ENCODE results near the gene SHROOM3. TPM values are rescaled to one million over a fixed set of nuclear protein-coding genes. Genes with fewer than 3 reads are reported as not detected.

SHROOM3 gene
- total RNA-seq, 2 experiments from 2014 or later, result 0.06 to 0.10 TPM

DNA sequence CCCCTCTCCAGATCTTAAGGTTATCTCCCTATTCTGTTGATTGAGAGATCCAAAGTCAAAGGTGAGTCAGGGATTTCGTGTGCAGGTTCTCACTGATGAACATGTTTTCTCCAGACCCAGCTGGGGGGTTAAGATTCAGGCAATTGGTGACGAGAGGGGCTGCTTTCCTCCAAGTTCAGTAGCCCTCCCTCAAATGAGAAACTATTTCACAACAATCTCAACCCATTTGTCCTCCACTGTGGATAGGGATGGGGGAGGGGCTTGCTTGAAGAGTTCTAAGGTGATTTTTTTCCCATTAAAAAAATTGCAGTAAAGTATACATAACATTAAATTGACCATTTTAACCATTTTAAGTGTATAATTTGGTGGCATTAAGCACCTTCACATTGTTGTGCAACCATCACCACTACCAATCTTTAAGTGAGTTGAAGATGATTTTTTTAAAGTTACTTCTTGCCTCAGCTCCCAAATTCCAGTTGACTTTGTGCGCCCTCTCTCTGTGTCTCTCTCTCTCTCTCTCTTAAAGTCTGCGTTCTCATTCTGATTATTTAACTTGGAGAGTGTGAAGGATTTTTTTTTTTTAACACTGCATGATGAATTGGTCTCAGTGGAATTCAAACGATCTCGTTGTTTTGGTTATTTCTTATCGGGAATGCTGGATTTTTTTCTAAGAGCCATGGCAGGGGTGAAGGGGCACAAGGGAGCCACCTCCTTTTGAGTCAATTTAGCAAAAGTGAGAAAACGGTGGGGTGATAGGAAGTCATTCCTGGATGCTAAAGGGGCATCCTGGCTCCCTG lies 175.9 kb downstream of the SHROOM3 start:
- no peak for DNase-seq
- no peak overlapping the region for H3K27ac Mint-ChIP-seq
- peaks cover 10% of the 10 kb centered on the region for H3K4me1 Mint-ChIP-seq
- no peaks in the 10 kb centered on the region for H3K36me3 Mint-ChIP-seq
- H3K4me3 Mint-ChIP-seq, result no peak overlapping the region
- H3K27me3 Mint-ChIP-seq, result peaks cover 19% of the 10 kb centered on the region
- no peaks in the 10 kb centered on the region for H3K9me3 Mint-ChIP-seq

DNA sequence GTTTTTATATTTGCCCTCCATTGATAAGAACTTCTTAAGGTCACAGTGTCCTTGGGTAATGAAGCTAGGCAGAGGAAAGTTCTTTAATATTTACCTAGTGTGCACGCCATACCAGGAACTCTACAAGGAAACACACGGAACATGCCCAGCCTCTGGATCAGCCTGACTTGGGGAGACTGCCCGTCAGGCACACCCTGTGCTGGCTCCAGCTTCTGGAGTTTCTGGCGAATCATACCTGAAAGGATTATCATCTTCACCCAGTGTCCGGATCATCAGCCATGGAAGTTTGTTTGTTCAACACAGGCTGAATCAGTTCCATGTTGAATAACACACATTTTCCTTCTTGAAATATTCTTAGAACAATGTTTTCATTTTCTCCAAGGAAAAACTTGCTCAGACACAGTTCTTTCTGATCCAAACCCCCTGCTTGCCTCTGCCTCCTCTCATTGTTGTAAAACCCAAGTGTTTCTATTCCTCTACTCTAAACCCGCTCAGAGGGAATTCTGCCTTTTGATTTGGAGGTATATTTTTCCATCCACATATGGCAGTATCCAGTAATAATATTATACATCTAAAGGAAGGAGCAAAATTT lies 176.7 kb downstream of the SHROOM3 start:
- H3K27me3 Mint-ChIP-seq, result peaks cover 19% of the 10 kb centered on the region
- no peaks in the 10 kb centered on the region for H3K36me3 Mint-ChIP-seq
- H3K4me3 Mint-ChIP-seq, result no peak overlapping the region
- DNase-seq, result no peak
- peaks cover 10% of the 10 kb centered on the region for H3K4me1 Mint-ChIP-seq
- no peaks in the 10 kb centered on the region for H3K9me3 Mint-ChIP-seq
- no peak overlapping the region for H3K27ac Mint-ChIP-seq

DNA sequence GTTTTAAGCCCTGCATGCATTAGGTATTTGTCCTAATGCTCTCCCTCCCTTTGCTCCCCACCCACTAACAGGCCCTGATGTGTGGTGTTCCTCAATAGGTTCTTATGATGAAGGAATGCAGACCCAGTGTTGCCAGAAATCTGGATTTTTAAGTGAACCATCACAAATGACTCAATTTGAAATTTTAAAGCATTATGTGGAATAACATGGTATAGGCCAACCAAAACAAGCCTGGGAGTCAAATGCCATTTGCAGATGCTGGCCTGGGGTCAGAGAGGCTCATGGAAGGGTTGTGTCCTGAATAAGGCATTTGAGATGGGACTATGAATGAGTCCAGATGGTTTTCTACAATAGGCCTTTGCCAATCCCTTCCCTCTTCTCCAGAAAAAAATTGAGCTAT lies 179.6 kb downstream of the SHROOM3 start:
- no peaks in the 10 kb centered on the region for H3K9me3 Mint-ChIP-seq
- H3K27me3 Mint-ChIP-seq, result peaks cover 25% of the 10 kb centered on the region
- H3K27ac Mint-ChIP-seq, result no peak overlapping the region
- H3K36me3 Mint-ChIP-seq, result no peaks in the 10 kb centered on the region
- no peak for DNase-seq
- H3K4me3 Mint-ChIP-seq, result no peak overlapping the region
- H3K4me1 Mint-ChIP-seq, result no peaks in the 10 kb centered on the region

DNA sequence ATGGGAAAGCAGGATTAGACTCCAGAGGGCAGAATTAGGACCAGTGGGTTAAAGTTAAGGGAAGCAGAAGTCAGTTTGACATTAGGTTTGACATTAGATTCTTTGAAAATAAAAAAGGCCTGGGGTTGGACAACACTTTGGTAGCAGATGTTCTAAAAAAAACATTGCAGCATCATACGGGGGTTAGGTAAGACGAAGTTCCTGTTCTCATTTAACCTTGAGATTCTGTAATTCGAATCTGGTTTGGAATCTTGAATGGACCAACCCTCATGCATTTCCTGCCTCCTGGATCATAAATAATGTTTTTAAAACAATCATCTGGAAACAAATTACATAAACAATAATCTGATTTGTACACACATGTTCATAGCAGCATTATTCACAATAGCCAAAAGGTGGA lies 181.0 kb downstream of the SHROOM3 start:
- H3K4me3 Mint-ChIP-seq, result no peak overlapping the region
- H3K27me3 Mint-ChIP-seq, result peaks cover 32% of the 10 kb centered on the region
- no peaks in the 10 kb centered on the region for H3K4me1 Mint-ChIP-seq
- no peaks in the 10 kb centered on the region for H3K9me3 Mint-ChIP-seq
- DNase-seq, result no peak
- H3K36me3 Mint-ChIP-seq, result no peaks in the 10 kb centered on the region
- no peak overlapping the region for H3K27ac Mint-ChIP-seq

DNA sequence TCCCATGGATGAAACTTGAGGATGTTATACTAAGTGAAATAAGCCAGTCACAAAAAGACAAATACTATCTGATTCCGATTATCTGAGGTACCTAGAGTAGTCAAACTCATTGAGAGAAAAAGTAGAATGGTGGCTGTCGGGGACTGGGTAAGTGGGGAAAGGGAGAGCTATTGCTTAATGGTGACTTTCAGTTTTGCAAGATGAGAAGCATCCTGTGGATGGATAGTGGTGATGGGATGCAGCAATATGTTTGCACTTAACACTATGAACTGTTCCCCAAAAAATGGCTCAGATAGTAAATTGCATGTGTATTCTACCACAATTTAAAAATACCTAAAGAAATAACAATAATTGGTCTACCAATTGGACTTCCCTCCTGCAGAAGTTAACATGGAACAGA lies 181.5 kb downstream of the SHROOM3 start:
- DNase-seq, result no peak
- H3K27ac Mint-ChIP-seq, result no peak overlapping the region
- H3K27me3 Mint-ChIP-seq, result peaks cover 29% of the 10 kb centered on the region
- no peaks in the 10 kb centered on the region for H3K36me3 Mint-ChIP-seq
- no peaks in the 10 kb centered on the region for H3K4me1 Mint-ChIP-seq
- H3K4me3 Mint-ChIP-seq, result no peak overlapping the region
- no peaks in the 10 kb centered on the region for H3K9me3 Mint-ChIP-seq

DNA sequence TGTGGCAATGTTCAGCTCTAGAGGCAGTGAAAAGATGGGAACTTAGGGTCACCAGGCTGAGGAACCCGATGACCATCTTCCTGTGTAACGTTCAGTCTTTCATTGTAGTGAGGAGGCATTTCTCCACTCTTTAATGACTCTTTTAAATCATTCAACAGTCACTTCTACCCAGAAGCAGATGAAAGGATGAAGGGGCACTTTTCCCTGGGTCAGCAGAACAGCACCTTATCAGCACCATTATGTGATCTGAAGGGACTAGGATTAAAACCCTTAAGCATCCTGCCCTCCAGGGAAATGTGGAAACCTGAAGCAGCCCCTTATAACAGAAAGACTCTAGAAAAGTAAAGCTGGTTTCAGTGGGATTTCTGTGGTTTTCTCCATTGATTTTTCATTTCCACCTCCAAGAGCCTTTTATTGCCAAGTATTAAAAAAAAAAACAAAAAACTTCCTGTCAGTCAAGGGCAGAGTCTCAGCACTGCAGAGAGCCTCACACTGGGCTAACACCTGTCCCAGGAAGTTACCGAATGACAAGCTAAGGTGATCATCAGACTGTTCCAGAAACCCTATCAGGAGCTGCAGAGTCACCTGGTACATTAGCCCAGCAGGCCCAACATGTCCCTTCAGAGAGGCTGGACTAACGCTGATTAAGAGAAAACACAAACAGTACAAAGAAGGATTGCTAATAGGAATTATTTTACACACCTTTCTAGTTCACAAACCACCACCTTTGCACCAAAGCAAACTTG lies 185.9 kb downstream of the SHROOM3 start:
- no peak for DNase-seq
- H3K27ac Mint-ChIP-seq, result no peak overlapping the region
- H3K36me3 Mint-ChIP-seq, result no peaks in the 10 kb centered on the region
- peaks cover 29% of the 10 kb centered on the region for H3K27me3 Mint-ChIP-seq
- no peaks in the 10 kb centered on the region for H3K9me3 Mint-ChIP-seq
- no peak overlapping the region for H3K4me3 Mint-ChIP-seq
- H3K4me1 Mint-ChIP-seq, result no peaks in the 10 kb centered on the region

DNA sequence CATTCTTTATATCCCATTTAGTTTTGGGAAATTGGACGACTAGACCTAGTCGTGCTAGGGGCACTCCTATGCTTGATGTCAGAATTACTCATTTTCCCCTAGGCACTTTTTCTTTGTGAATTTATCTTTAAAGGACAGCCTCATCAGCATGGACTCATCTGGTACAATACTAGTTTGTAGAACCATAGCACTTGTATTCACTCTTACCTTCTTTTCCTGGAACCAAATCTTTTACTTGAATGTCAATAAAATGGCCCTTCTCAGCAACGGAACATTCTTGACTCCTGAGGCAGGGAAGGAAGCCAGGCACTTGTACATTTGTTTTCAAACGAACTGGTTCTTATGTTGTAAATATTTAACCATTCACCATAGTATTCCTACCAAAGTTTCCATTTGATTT lies 187.1 kb downstream of the SHROOM3 start:
- Mint-ChIP-seq H3K4me1 (no peaks in the 10 kb centered on the region), H3K36me3 (no peaks in the 10 kb centered on the region), H3K27me3 (peaks cover 36% of the 10 kb centered on the region), H3K27ac (no peak overlapping the region), H3K4me3 (no peak overlapping the region), H3K9me3 (no peaks in the 10 kb centered on the region)
- no peak for DNase-seq

DNA sequence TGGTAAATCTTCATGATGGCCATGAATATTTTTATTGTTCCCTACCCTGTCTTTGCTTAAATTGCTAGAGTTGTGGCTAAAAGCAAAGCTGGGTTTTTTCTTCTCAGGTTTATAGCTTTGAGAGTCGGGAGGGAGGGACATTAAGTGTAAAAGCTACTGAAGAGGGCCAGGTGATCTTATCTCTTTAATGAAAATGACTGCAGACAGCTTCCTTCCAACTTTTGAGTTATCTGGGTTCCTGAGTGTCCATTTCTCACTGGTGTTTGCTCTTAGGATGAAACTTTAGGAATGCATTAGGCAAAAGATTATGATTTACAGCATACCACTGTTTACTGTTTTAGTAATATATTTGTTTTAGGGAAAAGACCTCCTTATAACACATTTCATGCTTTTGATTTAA lies 187.7 kb downstream of the SHROOM3 start:
- Mint-ChIP-seq H3K9me3 (no peaks in the 10 kb centered on the region), H3K27ac (no peak overlapping the region), H3K27me3 (peaks cover 36% of the 10 kb centered on the region), H3K4me1 (no peaks in the 10 kb centered on the region), H3K36me3 (no peaks in the 10 kb centered on the region), H3K4me3 (no peak overlapping the region)
- no peak for DNase-seq

DNA sequence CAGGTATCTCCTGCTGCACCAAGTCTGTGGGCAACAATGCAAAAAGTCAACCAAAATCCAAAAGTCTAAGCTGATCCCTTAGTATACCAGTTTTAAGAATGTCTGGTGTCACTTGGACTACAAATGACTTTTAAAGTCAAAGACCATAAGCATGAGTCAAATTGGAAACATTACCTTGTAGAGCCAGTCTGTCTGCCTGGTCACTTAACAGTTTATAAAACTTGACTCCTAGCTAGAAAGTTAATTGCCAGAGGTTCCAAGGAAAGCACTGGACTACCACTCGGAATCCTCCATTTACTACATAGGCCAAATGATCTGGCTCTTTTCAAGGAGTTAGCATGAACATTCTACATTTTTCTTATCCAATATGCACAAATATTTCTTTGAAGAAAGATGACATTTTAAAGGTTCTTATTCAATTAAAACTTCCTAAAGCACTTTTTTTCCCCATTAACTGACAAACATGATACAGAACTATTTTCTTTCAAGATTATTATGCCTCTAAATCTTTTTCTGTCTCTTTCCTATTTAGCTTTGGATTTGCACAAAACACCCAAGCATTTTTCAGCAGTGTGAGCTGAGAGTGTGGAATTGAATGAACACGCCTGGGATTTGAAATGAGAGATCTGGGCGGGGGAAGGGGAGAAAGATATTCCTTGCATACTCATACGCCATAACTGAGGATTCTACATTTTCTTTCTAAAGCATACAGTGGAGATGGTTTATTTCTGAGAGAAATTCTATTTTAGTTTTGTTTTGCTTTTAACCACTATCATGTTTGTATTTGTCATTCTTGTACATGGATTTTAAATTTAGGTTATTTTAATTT lies 188.4 kb downstream of the SHROOM3 start:
- Mint-ChIP-seq H3K36me3 (no peaks in the 10 kb centered on the region), H3K4me1 (no peaks in the 10 kb centered on the region), H3K27me3 (peaks cover 36% of the 10 kb centered on the region), H3K9me3 (no peaks in the 10 kb centered on the region), H3K27ac (no peak overlapping the region), H3K4me3 (no peak overlapping the region)
- no peak for DNase-seq

DNA sequence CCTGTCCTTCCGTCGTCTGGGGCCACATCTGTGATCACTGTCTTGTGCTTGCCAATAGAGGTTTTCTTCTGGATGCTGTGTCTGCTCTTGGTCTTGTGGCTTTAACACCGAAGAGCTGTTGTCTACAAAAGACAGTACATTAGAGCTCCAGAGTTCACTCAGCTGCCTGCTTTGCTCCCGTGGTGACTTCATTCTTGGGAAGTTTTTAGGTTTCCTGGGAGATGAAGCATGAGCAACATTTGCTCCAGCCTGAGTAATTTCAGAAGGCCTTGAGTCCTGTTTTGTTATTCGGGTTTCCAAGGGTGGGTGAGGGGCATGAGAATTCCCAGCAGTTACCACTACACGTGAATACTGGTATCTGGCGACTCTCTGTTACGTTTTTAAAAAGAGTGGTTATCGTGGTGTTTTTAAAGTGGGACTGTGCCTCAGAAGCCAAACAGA lies 189.2 kb downstream of the SHROOM3 start:
- Mint-ChIP-seq H3K27me3 (peaks cover 36% of the 10 kb centered on the region), H3K4me1 (no peaks in the 10 kb centered on the region), H3K36me3 (no peaks in the 10 kb centered on the region), H3K9me3 (no peaks in the 10 kb centered on the region), H3K4me3 (no peak overlapping the region), H3K27ac (no peak overlapping the region)
- no peak for DNase-seq

DNA sequence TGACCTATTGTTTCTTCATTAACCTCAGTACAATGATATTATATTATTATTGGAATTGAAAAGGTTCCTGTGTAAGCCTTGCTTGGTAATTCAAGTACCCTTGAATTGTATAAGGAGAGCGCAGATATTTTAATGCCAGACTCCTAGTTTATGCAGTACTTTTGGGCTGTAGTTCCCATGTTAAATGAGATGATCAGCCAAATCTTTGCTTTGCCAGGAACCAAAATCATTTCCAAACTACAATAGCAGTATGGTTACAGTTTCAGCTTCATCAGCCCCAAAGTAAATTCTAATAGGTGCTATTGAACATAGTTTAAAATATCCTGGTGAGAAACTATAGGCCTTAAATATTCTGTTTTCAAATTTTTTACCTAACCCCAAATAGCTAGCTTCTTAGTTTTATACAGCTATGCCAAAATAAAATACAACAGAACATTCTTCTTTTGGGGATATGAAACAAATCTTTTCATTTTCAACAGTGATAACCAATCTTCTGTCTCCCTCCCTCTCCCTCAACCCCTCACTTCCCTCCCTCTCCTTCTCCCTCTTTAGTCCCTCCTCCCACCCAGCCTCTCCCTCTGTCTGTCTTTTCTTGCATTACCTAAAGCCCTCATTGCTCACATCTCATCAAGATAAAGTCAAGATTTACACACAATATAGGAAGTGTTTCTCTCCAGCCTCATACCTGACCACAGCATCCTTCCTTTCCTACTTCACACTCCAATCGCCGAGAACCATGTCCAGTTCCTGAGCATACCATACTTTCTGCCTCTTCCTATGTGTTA lies 190.1 kb downstream of the SHROOM3 start:
- no peaks in the 10 kb centered on the region for H3K36me3 Mint-ChIP-seq
- no peak for DNase-seq
- H3K4me1 Mint-ChIP-seq, result no peaks in the 10 kb centered on the region
- peaks cover 30% of the 10 kb centered on the region for H3K27me3 Mint-ChIP-seq
- no peak overlapping the region for H3K27ac Mint-ChIP-seq
- no peak overlapping the region for H3K4me3 Mint-ChIP-seq
- no peaks in the 10 kb centered on the region for H3K9me3 Mint-ChIP-seq

DNA sequence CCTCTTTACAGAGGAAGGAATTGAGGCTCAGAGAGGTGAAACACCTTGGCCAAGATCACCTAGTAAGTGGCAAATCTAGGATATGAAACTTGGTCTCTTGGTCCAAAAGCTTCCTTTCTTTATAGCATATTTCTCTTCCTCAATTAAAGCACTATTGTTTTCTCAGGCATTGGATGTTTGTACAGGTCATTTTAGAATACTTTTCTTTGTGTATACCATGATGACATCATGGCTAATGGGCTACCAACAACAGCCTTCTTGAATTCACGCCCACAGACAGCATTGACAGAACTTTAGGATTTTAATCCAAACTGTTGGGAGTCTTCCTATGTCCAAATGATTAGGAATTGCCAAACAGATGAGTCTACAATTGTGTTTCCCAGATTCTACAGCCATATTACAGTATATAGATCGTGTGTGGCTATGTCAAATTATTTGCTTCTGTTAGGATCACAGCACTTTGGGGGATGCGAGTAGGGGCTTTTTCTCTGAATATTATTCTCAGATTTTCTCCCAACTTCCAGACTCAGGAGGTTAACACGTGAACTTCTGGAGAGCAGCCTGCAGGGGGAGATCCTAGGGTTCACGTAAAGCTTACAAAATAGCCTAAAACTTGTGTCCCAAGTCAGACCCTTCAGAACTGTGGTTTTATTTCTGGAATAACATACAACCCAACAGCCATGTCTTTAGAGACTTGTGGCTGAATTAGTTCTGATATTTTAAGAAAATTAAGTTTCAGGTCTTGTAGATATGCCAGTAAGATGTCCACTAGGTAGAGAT lies 191.8 kb downstream of the SHROOM3 start:
- Mint-ChIP-seq H3K27me3 (peaks cover 39% of the 10 kb centered on the region), H3K9me3 (no peaks in the 10 kb centered on the region), H3K27ac (no peak overlapping the region), H3K36me3 (no peaks in the 10 kb centered on the region), H3K4me3 (no peak overlapping the region), H3K4me1 (no peaks in the 10 kb centered on the region)
- no peak for DNase-seq

DNA sequence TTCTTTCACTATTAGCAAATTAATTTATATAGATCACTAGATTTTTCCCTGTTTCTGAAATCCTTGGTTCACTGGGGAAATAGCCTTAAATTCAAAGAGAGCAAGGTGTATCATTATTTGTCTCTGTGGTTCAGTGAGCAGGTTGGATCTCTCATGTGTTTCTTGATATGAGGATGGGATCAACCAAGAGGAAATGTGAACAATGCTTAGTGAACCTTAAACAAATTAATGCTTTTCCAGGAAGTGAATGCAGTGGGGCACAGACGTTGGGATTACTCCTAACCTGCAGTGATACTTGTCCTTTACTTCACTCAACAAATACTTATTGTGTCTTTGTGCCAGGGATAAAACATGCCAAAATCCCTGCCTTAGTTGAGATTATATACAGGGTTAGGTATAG lies 193.2 kb downstream of the SHROOM3 start:
- no peak for DNase-seq
- no peaks in the 10 kb centered on the region for H3K9me3 Mint-ChIP-seq
- no peak overlapping the region for H3K27ac Mint-ChIP-seq
- no peaks in the 10 kb centered on the region for H3K4me1 Mint-ChIP-seq
- H3K27me3 Mint-ChIP-seq, result peaks cover 41% of the 10 kb centered on the region
- H3K36me3 Mint-ChIP-seq, result no peaks in the 10 kb centered on the region
- no peak overlapping the region for H3K4me3 Mint-ChIP-seq

DNA sequence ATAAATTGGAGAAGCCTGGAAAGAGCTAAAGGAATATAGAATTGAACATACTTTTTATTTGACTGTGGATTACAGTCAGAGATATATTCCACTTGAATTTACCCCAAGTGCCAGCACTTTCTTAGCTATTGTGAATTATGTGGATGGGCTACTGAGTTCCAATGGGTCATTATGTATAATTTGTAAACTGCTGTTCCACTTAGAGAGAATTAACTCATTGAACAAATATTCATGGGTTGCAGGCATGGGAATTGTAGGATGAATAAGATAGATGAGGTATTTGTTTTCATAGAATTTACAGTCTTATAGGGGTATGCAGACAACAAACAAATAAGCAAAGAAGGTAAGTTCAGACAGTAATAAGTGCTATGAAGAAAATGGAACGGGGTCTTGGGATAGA lies 195.7 kb downstream of the SHROOM3 start:
- Mint-ChIP-seq H3K27me3 (peaks cover 31% of the 10 kb centered on the region), H3K27ac (no peak overlapping the region), H3K4me1 (no peaks in the 10 kb centered on the region), H3K9me3 (no peaks in the 10 kb centered on the region), H3K36me3 (no peaks in the 10 kb centered on the region), H3K4me3 (no peak overlapping the region)
- no peak for DNase-seq

All from activated naive CD8-positive, alpha-beta T cell treated with anti-CD3 and anti-CD28 coated beads for 36 hours (primary cell).